CD4-positive, CD25-positive, alpha-beta regulatory T cell (primary cell): Measurements from ENCODE around the gene RTN1. TPM values are rescaled to one million over a fixed set of nuclear protein-coding genes. Genes with fewer than 3 reads are reported as not detected.

Experiments used
- ATAC-seq, 2 donors: fragments of 150-1000 bp; cut with Tn5 transposase; one replicate each; pipeline ENCODE4 v1.10.0; 2021; ENCODE audit warnings: low read depth in 2 of 2, moderate number of reproducible peaks in 2 of 2, moderate library complexity in 1 of 2
- DNase-seq, 3 donors: peaks; one replicate each; pipeline versions ENCODE4 v3.0.0 to v3.0.0-alpha.2; 2012 to 2022; ENCODE audit warnings: mixed read lengths in 1 of 3
- H3K27ac ChIP-seq: one replicate; pipeline ENCODE4 v1.7.0; 2013; ENCODE audit warnings: mild to moderate bottlenecking, low read length; ENCODE audit not compliant: insufficient read depth, poor library complexity, severe bottlenecking
- H3K27me3 ChIP-seq: one replicate; pipeline ENCODE4 v1.7.0; 2013; ENCODE audit warnings: low read length; ENCODE audit not compliant: control insufficient read depth, insufficient read depth
- H3K36me3 ChIP-seq: one replicate; pipeline ENCODE4 v1.7.0; 2013; ENCODE audit warnings: mild to moderate bottlenecking, low read length, moderate library complexity; ENCODE audit not compliant: control insufficient read depth, insufficient read depth
- H3K4me1 ChIP-seq: 2 replicates; pipeline ENCODE4 v1.7.0; 2013; ENCODE audit warnings: mild to moderate bottlenecking, low read length; ENCODE audit not compliant: insufficient read depth, control insufficient read depth, poor library complexity, severe bottlenecking
- H3K4me3 ChIP-seq: one replicate; pipeline ENCODE4 v1.7.0; 2013; ENCODE audit warnings: low read depth, mild to moderate bottlenecking, low read length, moderate library complexity
- H3K9me3 ChIP-seq, 2 experiments: 1 replicate in 1 of 2; 2 replicates in 1 of 2; pipeline ENCODE4 v1.7.0; 2013; ENCODE audit warnings: low read length in 2 of 2, mild to moderate bottlenecking in 1 of 2, moderate library complexity in 1 of 2; ENCODE audit not compliant: control insufficient read depth in 2 of 2
- H3K27ac Mint-ChIP-seq, 3 donors: one replicate each; pipeline ENCODE4 v1.8.0; 2020 to 2022; ENCODE audit warnings: mild to moderate bottlenecking in 3 of 3, mixed read lengths in 3 of 3, moderate library complexity in 2 of 3
- H3K27me3 Mint-ChIP-seq: one replicate; pipeline ENCODE4 v1.8.0; 2022; ENCODE audit warnings: mild to moderate bottlenecking, mixed read lengths
- H3K36me3 Mint-ChIP-seq: one replicate; pipeline ENCODE4 v1.8.0; 2020; ENCODE audit warnings: mixed read lengths
- H3K4me1 Mint-ChIP-seq, 4 donors: one replicate each; pipeline ENCODE4 v1.8.0; 2020 to 2022; ENCODE audit warnings: mixed read lengths in 4 of 4, mild to moderate bottlenecking in 1 of 4
- H3K4me3 Mint-ChIP-seq, 4 donors: one replicate each; pipeline ENCODE4 v1.8.0; 2020 to 2022; ENCODE audit warnings: mild to moderate bottlenecking in 4 of 4, mixed read lengths in 4 of 4, moderate library complexity in 3 of 4
- H3K9me3 Mint-ChIP-seq, 7 donors: one replicate each; pipeline ENCODE4 v1.8.0; 2020 to 2022; ENCODE audit warnings: mixed read lengths in 7 of 7, mild to moderate bottlenecking in 3 of 7, moderate library complexity in 2 of 7
- polyA plus RNA-seq, 4 donors: library from polyadenylated mRNA; unstranded; fragments of 300-500 nt; fragmentation: Illumina TruSeq; gene quantifications; one replicate each; pipeline ENCODE4 v1.2.3, GENCODE V29; 2021
- total RNA-seq: library from RNA; stranded (reverse); gene quantifications from one replicate; pipeline ENCODE4 v1.2.3, GENCODE V29; 2022

Gene RTN1
- total and polyA plus RNA-seq, 5 donors from 2014 or later, result 0.17 to 0.42 TPM; not detected in 3

DNA sequence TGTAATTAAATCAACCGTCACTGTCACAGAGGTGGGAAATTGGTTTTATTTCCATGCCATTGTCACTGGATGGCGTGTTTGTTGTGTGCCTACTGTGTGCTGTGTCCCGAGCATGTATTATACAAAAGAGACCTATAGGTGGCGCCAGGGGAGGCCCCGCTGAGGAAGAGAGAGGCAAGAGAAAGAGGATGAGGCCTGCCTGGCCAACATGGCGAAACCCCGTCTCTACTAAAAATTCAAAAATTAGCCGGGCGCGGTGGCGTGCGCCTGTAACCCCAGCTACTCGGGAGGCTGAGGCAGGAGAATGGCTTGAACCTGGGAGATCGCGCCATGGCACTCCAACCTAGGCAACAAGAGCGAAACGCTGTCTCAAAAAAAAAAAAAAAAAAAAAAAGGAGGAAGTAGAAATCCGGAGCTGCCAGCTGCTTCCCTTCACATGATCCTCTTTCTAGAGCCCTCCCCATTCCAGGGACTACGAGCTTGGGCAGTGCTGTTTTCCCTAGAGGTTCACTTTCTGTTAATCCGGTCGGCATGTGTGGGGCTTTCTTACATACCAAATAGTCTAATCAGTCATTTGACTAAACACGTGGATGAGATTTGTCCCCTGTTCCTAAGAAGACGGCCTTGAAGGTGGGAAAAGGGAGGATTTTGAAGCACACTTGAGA, 287.6 kb downstream of the RTN1 start:
- Mint-ChIP-seq H3K27me3 (peaks cover 11% of the 10 kb centered on the region), H3K4me1 (peaks cover 0 to 7% (median 5%) of the 10 kb centered on the region in 4 donors), H3K4me3 (no peak overlapping the region), H3K36me3 (no peaks in the 10 kb centered on the region), H3K9me3 (no peaks in the 10 kb centered on the region), H3K27ac (no peak overlapping the region)
- Histone ChIP-seq H3K4me1 (no peaks in the 10 kb centered on the region), H3K9me3 (no peaks in the 10 kb centered on the region), H3K36me3 (no peaks in the 10 kb centered on the region), H3K4me3 (no peak overlapping the region), H3K27ac (no peak overlapping the region), H3K27me3 (peaks cover 5% of the 10 kb centered on the region)
- ATAC-seq (no peak), DNase-seq (no peak)

- no peak for DNase-seq
- Mint-ChIP-seq H3K27ac (no peak overlapping the region), H3K36me3 (no peaks in the 10 kb centered on the region), H3K4me3 (no peak overlapping the region), H3K27me3 (peaks cover 19% of the 10 kb centered on the region), H3K4me1 (peaks cover 0 to 7% (median 5%) of the 10 kb centered on the region in 4 donors), H3K9me3 (no peaks in the 10 kb centered on the region)
- Histone ChIP-seq H3K4me1 (peaks cover under 1% of the 10 kb centered on the region), H3K27ac (no peak overlapping the region), H3K4me3 (no peak overlapping the region), H3K27me3 (peaks cover 5% of the 10 kb centered on the region), H3K36me3 (no peaks in the 10 kb centered on the region), H3K9me3 (no peaks in the 10 kb centered on the region)
- ATAC-seq, result no peak
Measured at GRCh38 chr14:59582161-59582560, 288.4 kb downstream of the RTN1 start.

GRCh38 chr14:59580911-59581310, 289.7 kb downstream of the RTN1 start:
- Histone ChIP-seq H3K27me3 (peaks cover 5% of the 10 kb centered on the region), H3K9me3 (no peaks in the 10 kb centered on the region), H3K4me3 (no peak overlapping the region), H3K36me3 (no peaks in the 10 kb centered on the region), H3K27ac (no peak overlapping the region), H3K4me1 (peaks cover 13% of the 10 kb centered on the region)
- Mint-ChIP-seq H3K27me3 (peaks cover 31% of the 10 kb centered on the region), H3K27ac (no peak overlapping the region), H3K4me1 (peaks cover 0 to 14% (median 7%) of the 10 kb centered on the region in 4 donors), H3K36me3 (no peaks in the 10 kb centered on the region), H3K9me3 (peaks cover 0 to 2% (median 0%) of the 10 kb centered on the region in 7 donors), H3K4me3 (no peak overlapping the region)
- ATAC-seq (no peak), DNase-seq (no peak)

- Mint-ChIP-seq H3K4me1 (peaks cover 0 to 14% (median 7%) of the 10 kb centered on the region in 4 donors), H3K27ac (no peak within 1 kb of the TSS), H3K4me3 (peak within 1 kb of the TSS; percentile 4 to 94 (median 78)), H3K36me3 (no peaks in the 10 kb centered on the region), H3K27me3 (peaks cover 32% of the 10 kb centered on the region), H3K9me3 (peaks cover 0 to 2% (median 0%) of the 10 kb centered on the region in 7 donors)
- Histone ChIP-seq H3K4me1 (peaks cover 15% of the 10 kb centered on the region), H3K27ac (no peak within 1 kb of the TSS), H3K27me3 (peaks cover 18% of the 10 kb centered on the region), H3K9me3 (no peaks in the 10 kb centered on the region), H3K36me3 (no peaks in the 10 kb centered on the region), H3K4me3 (peak within 1 kb of the TSS; percentile 28)
- peak; percentile 87 to 89 for ATAC-seq
- DNase-seq, result peak; percentile 62 to 80 (median 70)
Measured at GRCh38 chr14:59576332-59577294, 294.0 kb downstream of the RTN1 start, which contains the start of gene CCDC175. TSS of gene CCDC175 (minus strand) at chr14:59576812. CDS start at chr14:59576775, 37 bp downstream.

GRCh38 chr14:59570122-59570521, 300.5 kb downstream of the RTN1 start:
- Mint-ChIP-seq H3K27me3 (peaks cover 37% of the 10 kb centered on the region), H3K36me3 (no peaks in the 10 kb centered on the region), H3K27ac (no peak overlapping the region), H3K4me1 (no peaks in the 10 kb centered on the region), H3K9me3 (no peaks in the 10 kb centered on the region), H3K4me3 (no peak overlapping the region)
- no peak overlapping the region for H3K4me3 ChIP-seq
- no peak for DNase-seq
- no peak for ATAC-seq
- no peak overlapping the region for H3K27ac ChIP-seq
- no peaks in the 10 kb centered on the region for H3K36me3 ChIP-seq
- peaks cover 19% of the 10 kb centered on the region for H3K27me3 ChIP-seq
- no peaks in the 10 kb centered on the region for H3K4me1 ChIP-seq
- no peaks in the 10 kb centered on the region for H3K9me3 ChIP-seq

DNA sequence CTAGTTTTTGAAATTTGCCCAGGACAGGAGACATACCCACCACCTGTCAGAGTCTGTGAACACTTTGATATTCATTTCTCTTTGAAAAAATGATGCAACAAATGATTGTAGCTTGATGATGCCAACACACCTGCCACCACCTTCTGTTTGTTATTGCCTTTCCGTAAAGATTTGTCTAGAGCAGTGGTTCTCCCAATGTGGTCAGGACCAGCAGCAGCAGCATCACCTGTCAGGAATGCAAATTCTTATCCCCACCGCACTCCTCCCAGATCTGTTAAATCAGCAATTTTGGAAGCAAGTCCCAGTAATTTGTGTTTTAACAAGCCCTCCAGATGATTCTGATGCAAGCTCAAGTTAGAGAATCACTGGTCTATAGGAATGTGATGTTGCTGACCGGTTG, 303.9 kb downstream of the RTN1 start:
- no peaks in the 10 kb centered on the region for H3K4me1 Mint-ChIP-seq
- H3K9me3 Mint-ChIP-seq, result no peaks in the 10 kb centered on the region
- no peak for ATAC-seq
- no peak overlapping the region for H3K27ac Mint-ChIP-seq
- H3K27me3 Mint-ChIP-seq, result peaks cover 44% of the 10 kb centered on the region
- H3K36me3 Mint-ChIP-seq, result no peaks in the 10 kb centered on the region
- peaks cover 12% of the 10 kb centered on the region for H3K27me3 ChIP-seq
- no peaks in the 10 kb centered on the region for H3K4me1 ChIP-seq
- no peak overlapping the region for H3K4me3 ChIP-seq
- H3K27ac ChIP-seq, result no peak overlapping the region
- H3K4me3 Mint-ChIP-seq, result no peak overlapping the region
- H3K36me3 ChIP-seq, result no peaks in the 10 kb centered on the region
- no peak for DNase-seq
- no peaks in the 10 kb centered on the region for H3K9me3 ChIP-seq

DNA sequence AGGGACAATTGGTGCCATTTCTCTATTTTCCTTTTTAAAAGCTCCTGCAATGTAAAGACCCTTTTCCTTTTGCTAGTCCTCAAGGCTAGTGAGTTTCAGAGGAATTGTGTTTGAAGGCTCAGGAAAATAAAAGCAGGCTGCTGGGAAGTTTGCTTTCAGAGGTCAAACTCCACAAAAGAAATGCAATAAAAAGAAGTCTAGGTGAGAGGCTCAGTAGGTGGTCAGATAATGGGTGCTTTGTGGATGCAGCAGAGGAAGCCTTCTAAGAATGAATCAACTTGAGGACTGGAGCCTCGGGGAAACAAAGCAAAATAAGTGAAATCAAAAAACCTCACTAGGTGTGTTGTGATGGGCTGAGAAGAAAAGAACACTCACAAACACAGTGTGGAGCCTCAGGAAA, 304.3 kb downstream of the RTN1 start:
- Mint-ChIP-seq H3K27ac (no peak overlapping the region), H3K4me3 (no peak overlapping the region), H3K4me1 (no peaks in the 10 kb centered on the region), H3K9me3 (no peaks in the 10 kb centered on the region), H3K36me3 (no peaks in the 10 kb centered on the region), H3K27me3 (peaks cover 44% of the 10 kb centered on the region)
- no peaks in the 10 kb centered on the region for H3K9me3 ChIP-seq
- no peaks in the 10 kb centered on the region for H3K36me3 ChIP-seq
- no peak overlapping the region for H3K27ac ChIP-seq
- ATAC-seq (no peak), DNase-seq (no peak)
- no peaks in the 10 kb centered on the region for H3K4me1 ChIP-seq
- H3K27me3 ChIP-seq, result peaks cover 12% of the 10 kb centered on the region
- no peak overlapping the region for H3K4me3 ChIP-seq
